Measurements from ENCODE around the gene GP9.
A peak's percentile ranks its signal among the peaks of the same experiment; 100 is the strongest.

Gene GP9

DNA sequence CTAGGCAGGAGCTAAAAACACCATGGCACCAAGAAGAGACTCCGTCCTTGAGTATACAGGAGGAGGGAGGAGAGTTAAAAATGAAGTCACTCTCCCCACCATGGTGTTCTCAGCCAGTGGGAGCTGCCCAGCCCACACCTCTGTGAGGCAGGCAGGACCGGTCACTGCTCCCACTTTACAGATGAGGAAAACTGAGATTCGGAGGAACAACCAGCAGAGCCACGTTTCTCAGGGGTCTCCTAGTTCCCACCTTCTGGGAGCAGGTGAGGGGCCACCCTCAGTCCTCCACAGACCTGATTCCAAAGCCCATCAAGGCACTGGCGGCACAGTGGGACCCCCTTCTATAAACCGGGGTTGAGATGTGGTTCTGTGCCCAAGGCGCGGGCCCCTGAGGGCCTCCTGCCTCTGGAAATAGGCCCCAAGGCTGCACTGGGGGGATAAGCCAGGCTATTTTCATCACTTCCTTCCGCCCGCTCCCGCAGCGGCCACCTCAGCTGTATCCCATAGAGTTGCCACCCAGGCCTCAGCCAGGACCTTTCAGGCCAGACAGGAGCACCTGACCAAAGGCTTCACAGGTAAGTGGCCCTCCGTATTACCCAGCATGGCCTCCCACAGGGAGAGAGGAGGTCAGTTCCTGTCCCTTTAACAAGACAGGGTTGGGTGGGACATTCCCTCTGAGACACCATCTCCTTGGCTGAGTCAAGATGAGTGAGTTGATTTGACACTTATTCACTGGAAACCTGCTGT lies at the start of gene GP9:
Gene GP9 (plus strand): TSS at position 504 of the 747 bp plus-strand sequence. CDS start 961 bp downstream, outside the sequence.
- DNase-seq, result no peak

- DNase-seq, result no peak
These were observed 47.1 kb upstream of the GP9 start for GRCh38 chr3:129013491-129013891.

DNA sequence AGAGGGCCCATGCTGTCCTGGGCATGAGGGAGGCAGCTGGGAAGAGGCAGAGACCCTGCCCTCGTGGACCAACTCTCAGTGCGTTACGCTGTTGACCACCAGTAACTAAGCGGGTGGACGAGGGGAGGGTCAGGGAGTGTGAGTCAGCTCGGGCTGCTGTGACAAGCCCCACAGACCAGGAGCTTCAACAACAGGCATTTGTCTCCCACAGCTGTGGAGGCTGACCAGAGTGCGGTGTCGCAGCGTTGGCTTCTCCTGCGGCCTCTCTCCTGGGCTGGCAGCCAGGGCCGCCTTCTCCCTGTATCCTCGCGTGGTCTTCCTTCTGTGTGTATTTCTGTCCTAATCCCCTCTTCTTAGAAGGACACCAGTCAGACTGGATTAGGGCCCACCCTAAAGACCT lies 46.4 kb upstream of the GP9 start:
- no peak for DNase-seq

- DNase-seq, result no peak
These were observed 45.7 kb upstream of the GP9 start for GRCh38 chr3:129014793-129015345.

GRCh38 chr3:129015388-129016105 lies 45.0 kb upstream of the GP9 start:
- DNase-seq, result peak; percentile 58

- DNase-seq, result peak; percentile 74
These were observed 44.2 kb upstream of the GP9 start for GRCh38 chr3:129016356-129016719.

DNA sequence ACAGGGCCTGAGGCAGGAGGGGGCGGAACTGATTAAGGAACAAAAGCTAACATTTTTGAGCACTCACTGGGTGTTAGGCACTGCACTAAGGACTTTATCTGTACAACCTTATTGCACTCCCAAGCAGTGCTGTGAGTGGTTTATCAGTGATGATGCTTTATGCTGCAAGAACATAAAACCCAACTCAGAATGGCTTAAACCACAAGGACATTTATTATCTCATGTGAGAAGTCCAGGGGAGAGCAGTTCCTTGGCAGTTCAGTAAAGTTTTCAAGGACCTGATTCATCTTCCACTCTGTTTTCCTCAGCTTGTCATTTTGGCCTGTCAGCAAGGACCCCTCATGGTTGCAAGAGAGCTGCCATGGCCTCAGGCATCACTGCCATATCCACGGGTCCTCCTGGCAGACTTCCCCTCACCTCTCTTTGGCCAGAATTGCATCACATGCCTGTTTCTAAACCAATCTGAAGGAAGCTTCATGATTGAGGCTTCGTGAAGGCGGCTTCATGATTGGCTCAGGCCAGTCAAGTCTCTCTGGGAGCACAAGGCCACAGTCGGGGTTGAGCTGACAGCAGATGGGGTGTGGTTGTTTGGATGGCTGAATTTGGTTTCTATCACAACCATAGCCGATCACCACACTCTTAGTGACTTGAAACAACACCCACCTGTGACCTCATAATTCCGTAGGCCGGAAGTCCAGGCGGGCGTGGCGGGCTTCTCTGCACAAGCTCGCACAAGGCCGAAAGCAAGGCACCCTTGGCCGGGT lies 43.7 kb upstream of the GP9 start:
- DNase-seq, result peak; percentile 75

- DNase-seq, result no peak
These were observed 43.1 kb upstream of the GP9 start for GRCh38 chr3:129017484-129017899.

GRCh38 chr3:129018271-129018670 lies 42.3 kb upstream of the GP9 start:
- DNase-seq, result no peak

DNA sequence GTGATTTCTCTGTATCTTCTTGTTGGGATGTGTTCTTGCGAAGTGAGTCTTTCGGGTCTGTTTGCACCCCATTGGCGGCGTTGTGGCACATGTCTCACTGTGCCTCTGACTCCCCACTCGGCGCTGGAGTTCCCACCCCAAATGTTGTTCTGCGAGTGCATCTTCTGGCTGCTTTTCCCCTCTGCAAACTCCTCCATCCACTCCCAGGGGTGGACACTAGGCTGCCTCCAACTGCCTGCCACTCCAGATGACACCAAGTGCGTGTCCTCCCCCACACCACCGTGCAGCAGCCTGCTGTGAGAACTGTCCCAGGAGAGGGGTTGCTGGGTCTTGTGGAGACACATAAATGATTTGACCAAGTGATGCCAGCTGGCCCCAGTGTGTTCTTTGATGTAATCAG lies 41.8 kb upstream of the GP9 start:
- no peak for DNase-seq

- no peak for DNase-seq
These were observed 41.3 kb upstream of the GP9 start for GRCh38 chr3:129019266-129019665.

- no peak for DNase-seq
These were observed 39.9 kb upstream of the GP9 start for GRCh38 chr3:129020691-129021090.

DNA sequence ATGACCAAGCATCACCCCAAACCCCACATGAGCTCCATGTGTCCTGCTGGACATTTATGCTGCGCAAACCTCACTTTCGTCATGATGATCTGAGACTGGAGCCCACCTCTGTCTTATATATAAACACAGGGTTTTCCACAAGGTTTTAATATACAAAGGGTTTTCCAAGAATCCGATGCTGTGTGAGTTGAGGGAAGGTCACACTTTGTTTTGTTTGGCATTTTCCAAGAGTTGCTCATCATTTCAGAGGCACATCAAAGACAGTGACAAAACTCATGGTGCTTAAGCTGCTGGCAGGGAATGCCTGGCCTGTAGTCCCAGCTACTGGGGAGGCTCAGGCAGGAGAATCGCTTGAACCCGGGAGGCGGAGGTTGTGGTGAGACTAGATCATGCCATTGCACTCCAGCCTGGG lies 39.4 kb upstream of the GP9 start:
- DNase-seq, result no peak

GRCh38 chr3:129022114-129023007 lies 38.2 kb upstream of the GP9 start:
- no peak for DNase-seq

DNA sequence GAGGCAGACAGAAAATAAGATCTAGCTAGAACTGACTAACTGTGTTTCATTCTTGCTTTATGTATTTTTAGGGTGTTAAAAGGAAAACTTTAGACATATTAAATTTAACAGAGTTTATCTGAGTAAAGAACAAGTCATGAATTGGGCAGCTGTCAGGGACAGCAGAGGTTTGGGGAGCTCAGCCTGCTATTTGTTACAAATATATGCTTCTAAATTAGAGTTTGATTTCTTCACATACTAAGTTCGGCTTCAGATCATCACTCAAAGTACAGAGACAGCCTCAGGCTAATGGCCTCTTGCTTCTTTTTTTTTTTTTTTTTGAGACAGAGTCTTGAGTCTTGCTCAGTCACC lies 37.6 kb upstream of the GP9 start:
- DNase-seq, result no peak

DNA sequence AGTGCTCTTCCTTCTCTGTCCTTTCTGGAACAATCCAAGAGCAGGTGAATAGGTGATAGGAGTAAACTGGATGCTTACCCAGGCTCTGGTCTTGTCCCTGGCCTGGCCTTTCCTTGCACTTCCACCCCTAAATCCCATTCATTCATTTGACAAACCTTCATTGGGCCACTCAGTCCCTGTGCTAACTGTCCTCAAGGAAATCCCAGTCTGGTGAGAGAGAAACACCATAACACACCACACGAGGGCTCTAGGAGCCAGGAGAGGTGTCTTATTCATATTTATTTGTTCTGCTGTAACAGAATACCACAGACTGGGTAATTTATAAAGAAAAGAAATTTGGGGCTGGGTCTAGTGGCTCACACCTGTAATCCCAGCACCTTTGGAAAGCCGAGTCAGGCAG lies 36.7 kb upstream of the GP9 start:
- no peak for DNase-seq

GRCh38 chr3:129025108-129025507 lies 35.5 kb upstream of the GP9 start:
- DNase-seq, result no peak

- DNase-seq, result no peak
These were observed 34.7 kb upstream of the GP9 start for GRCh38 chr3:129025691-129026435.

GRCh38 chr3:129026728-129027543 lies 33.6 kb upstream of the GP9 start:
- DNase-seq, result peak; percentile 94

DNA sequence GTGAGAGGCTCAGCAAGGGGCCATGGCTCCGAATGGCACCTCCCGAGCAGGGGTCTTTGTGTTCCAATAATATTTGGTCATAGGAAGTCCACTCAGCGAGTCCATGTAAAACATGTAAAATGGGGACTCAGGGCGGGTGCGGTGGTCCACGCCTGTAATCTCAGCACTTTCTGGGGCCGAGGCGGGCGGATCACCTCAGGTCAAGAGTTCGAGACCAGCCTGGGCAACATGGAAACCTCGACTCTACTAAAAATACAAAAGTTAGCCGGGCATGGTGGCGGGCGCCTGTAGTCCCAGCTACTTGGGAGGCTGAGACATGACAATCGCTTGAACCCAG lies 33.1 kb upstream of the GP9 start:
- DNase-seq, result no peak

GRCh38 chr3:129028866-129029265 lies 31.7 kb upstream of the GP9 start:
- no peak for DNase-seq
